Body of pancreas (tissue), 4 donors: Measurements from ENCODE around the gene AXL. TPM values are rescaled to one million over a fixed set of nuclear protein-coding genes. Genes with fewer than 3 reads are reported as not detected.
A peak's percentile ranks its signal among the peaks of the same experiment; 100 is the strongest.

Experiments
- ATAC-seq: fragments of 150-250 bp; one replicate; pipeline ENCODE4 v1.9.1; 2016
- DNase-seq, 4 donors: peaks; one replicate each; pipeline ENCODE4 v3.0.0-alpha.2; 2019
- H3K27ac ChIP-seq, 4 donors: fragments of 200-600 bp; sonication (generic); 1 replicate in 3 of 4; 2 replicates in 1 of 4; pipeline versions ENCODE4 v1.5.1 to v1.6.1; 2016 to 2019; ENCODE audit warnings: mild to moderate bottlenecking in 1 of 4, mixed read lengths in 1 of 4, moderate library complexity in 1 of 4
- H3K27me3 ChIP-seq, 2 donors: fragments of 200-600 bp; sonication (generic); one replicate each; pipeline ENCODE4 v1.6.0; 2016; ENCODE audit warnings: mild to moderate bottlenecking in 1 of 2
- H3K36me3 ChIP-seq, 2 donors: fragments of 200-600 bp; sonication (generic); replicated peaks in 1 of 2; 2 replicates each; pipeline ENCODE4 v1.5.1; 2016; ENCODE audit warnings: low read depth in 2 of 2; ENCODE audit not compliant: insufficient read depth in 1 of 2
- H3K4me1 ChIP-seq: fragments of 200-600 bp; sonication (generic); one replicate; pipeline ENCODE4 v1.6.0; 2016
- H3K4me3 ChIP-seq, 2 donors: fragments of 200-600 bp; sonication (generic); 1 replicate in 1 of 2; 2 replicates in 1 of 2; pipeline ENCODE4 v1.5.1; 2016 to 2019
- H3K9me3 ChIP-seq, 3 donors: fragments of 200-600 bp; sonication (generic); 1 replicate in 2 of 3; 2 replicates in 1 of 3; pipeline ENCODE4 v1.5.1; 2016
- POLR2A ChIP-seq, 3 donors: fragments of 450-650 bp; IDR thresholded peaks; one replicate each; pipeline ENCODE4 v1.6.1; 2016; ENCODE audit warnings: antibody characterized with exemption in 3 of 3, mild to moderate bottlenecking in 2 of 3
- WGBS, 2 donors: methylation state at CpG; one replicate each; pipeline ENCODE4 v1.1.5; 2017; 5-methylcytosine and 5-hydroxymethylcytosine counted together
- intact Hi-C: fragments of 100-400 bp; cut with DNase I; formaldehyde crosslinking; loops from one replicate; pipeline ENCODE4 v1.15.1; 2023
- small RNA-seq: library from RNA; depleted of rRNA; stranded (forward); fragments of <200 nt; gene quantifications from one replicate; pipeline ENCODE3, GENCODE V24; 2016
- total RNA-seq, 2 donors: library from RNA; depleted of rRNA; stranded (reverse); fragments of >200 nt; gene quantifications; one replicate each; pipeline ENCODE4 v1.1.0, GENCODE V29; 2016
- TF ChIP-seq, protein P1 (sequence below), 7 experiments: fragments of 450-650 bp in 4 of 7; fragments of 200-600 bp in 3 of 7; sonication (generic) in 3 of 7; IDR thresholded peaks; one replicate each; pipeline ENCODE4 v1.5.1; 2016 to 2019; ENCODE audit warnings: antibody characterized with exemption in 7 of 7

Gene AXL
- total RNA-seq, 2 donors from 2014 or later, result 14.2 to 15.0 TPM

DNA sequence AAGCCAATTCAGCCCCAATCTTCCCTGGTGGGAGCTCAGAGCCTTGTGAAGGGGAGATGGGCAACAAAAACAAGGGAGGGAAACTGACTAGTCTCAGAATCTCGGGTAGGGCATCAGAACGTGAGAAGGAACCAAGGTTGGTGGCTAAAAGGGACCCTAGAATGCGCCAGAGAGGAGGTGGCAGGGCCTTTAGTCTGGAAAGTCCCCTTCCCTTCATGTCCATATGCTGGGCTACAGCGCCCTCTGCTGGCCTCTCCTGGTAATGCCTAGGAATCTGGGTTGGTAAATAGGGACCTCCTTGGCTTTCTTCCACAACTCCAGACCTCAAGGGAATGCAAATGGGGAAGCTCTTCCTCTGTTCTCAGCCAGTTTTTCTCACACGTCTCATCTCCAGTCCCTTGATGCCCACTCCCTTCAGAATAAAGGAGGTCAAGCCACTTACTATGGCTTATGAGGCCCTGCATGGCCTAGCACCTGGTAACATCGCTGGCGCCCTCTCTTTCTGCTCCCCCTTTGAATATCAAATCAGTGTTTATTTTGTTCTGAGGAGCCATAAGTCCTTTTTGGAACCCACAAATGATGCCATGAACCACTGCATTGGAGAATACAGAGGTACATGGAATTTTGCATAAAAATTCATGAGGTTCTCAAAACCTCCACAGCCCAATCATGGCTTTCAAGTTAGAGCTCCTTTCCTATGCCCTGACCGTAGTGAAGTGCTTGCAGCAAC, 89.6 kb downstream of the AXL start:
- ATAC-seq (peak; percentile 68), DNase-seq (peak; percentile 93 to 98 (median 94))
- Histone ChIP-seq H3K4me1 (peaks cover 30% of the 10 kb centered on the region), H3K9me3 (no peaks in the 10 kb centered on the region), H3K27ac (peak overlapping the region; percentile 88 to 97 (median 94)), H3K4me3 (no peak overlapping the region), H3K36me3 (peaks cover 12 to 25% of the 10 kb centered on the region in 2 donors), H3K27me3 (no peaks in the 10 kb centered on the region)
- 21 to 23% methylated on average over 8 of the region's 8 CpGs for WGBS, 2 donors
- TF ChIP-seq, protein P1, sequence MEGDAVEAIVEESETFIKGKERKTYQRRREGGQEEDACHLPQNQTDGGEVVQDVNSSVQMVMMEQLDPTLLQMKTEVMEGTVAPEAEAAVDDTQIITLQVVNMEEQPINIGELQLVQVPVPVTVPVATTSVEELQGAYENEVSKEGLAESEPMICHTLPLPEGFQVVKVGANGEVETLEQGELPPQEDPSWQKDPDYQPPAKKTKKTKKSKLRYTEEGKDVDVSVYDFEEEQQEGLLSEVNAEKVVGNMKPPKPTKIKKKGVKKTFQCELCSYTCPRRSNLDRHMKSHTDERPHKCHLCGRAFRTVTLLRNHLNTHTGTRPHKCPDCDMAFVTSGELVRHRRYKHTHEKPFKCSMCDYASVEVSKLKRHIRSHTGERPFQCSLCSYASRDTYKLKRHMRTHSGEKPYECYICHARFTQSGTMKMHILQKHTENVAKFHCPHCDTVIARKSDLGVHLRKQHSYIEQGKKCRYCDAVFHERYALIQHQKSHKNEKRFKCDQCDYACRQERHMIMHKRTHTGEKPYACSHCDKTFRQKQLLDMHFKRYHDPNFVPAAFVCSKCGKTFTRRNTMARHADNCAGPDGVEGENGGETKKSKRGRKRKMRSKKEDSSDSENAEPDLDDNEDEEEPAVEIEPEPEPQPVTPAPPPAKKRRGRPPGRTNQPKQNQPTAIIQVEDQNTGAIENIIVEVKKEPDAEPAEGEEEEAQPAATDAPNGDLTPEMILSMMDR (IDR thresholded peaks at IDR 0.05), result peak; percentile 93 to 98 (median 96)
- TF ChIP-seq POLR2A (IDR thresholded peaks at IDR 0.05), result no peak
- intact Hi-C loops, result no loop called here

DNA sequence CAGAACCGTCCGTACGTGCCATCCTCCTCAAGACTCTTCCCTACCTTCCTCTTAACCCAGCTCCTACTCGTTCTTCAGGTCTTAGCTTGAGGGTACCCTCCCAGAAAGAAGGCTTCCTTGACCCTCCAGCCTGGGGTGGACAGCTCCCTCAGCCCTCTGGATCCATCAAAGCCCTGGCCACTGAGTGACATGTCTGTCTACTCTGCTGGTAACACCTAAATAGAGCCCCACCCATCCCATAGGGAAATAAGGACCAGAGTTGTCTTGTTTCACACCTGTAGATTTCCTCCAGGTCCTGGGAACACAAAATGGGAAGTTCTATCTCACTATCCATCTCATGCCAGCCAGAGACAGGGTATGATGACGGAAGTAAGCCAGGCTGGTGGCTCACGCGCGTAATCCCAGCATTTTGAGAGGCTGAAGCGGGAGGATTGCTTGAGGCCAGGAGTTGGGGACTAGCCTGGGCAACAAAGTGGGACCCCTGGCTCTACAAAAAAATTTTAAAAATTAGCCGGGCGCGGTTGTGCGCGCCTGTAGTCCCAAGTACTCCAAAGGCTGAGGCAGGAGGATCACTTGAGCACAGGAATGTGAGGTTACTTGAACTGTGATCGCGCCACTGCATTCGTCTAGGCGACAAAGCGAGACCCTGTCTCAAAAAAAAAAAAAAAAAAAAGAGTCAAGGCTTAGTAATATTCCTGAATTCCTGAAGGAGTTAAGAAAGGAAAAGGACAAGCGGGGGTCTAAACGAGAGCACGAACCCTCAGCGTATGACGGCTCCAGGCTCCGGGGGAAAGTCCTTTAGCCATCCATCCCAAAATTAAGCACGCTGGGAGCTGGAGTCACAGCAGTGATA, 90.4 kb downstream of the AXL start:
- ATAC-seq (peak; percentile 27), DNase-seq (peak in 1 of 4 donors; percentile 41)
- H3K27me3 ChIP-seq, result no peaks in the 10 kb centered on the region
- H3K27ac ChIP-seq, result peak overlapping the region; percentile 88 to 97 (median 94)
- intact Hi-C loops, result no loop called here
- TF ChIP-seq POLR2A (IDR thresholded peaks at IDR 0.05), result no peak
- TF ChIP-seq, protein P1 (IDR thresholded peaks at IDR 0.05), result no peak
- no peaks in the 10 kb centered on the region for H3K9me3 ChIP-seq
- H3K36me3 ChIP-seq, result peaks cover 5 to 20% of the 10 kb centered on the region in 2 donors
- peak overlapping the region; percentile 26 to 72 for H3K4me3 ChIP-seq
- WGBS, 2 donors, result 5% methylated on average over 26 of the region's 26 CpGs
- H3K4me1 ChIP-seq, result peaks cover 30% of the 10 kb centered on the region

DNA sequence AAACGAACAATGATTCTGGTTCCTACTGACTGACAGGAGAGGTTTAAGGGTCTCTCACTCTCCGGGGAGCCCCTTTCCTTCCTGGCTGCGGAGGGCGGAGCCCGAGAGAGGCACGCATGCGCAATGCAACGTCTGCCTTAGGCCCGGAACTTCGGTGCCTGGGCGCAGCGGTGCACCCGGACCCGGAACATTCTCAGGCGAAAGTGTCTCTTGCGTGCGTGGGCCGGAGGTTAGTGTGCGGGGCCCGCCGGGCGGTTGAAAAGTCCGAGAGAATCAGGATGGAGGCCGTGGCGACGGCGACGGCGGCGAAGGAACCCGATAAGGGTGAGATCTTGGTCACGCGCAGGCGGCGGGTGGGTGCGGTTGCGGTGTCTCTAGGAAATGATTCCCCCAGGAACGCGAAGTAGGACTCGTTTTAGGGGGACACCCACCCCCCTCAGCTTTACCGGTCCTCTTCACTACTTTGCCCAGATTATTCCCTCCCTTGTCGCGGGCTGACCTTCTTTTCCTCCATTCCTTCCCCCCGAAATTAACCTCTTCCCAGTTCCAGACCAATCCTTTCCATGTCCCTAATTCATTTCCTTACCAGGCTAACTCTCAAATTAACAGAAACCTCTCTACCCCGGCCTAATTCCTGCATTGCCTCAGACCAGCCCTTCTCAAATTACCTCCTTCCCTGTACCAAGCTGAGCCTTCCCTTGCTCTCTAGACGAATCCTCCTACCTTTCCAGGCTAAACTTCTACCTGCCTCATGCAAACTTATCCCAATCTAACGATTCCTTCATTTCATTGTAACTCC, 91.2 kb downstream of the AXL start, which contains the start of gene CCDC97:
Gene CCDC97 (plus strand): TSS at position 140 of the 799 bp plus-strand sequence. CDS start 139 bp downstream, at position 279.
- Histone ChIP-seq H3K27ac (peak within 1 kb of the TSS; percentile 88 to 97 (median 94)), H3K36me3 (peaks cover 5 to 16% of the 10 kb centered on the region in 2 donors), H3K4me3 (peak within 1 kb of the TSS; percentile 26 to 72), H3K27me3 (no peaks in the 10 kb centered on the region), H3K9me3 (no peaks in the 10 kb centered on the region), H3K4me1 (peaks cover 30% of the 10 kb centered on the region)
- 0 to 1% methylated on average over 18 to 47 of the region's 47 CpGs for WGBS, 2 donors
- intact Hi-C loops, result no loop called here
- ATAC-seq (peak; percentile 83), DNase-seq (peak; percentile 85 to 90 (median 88))
- TF ChIP-seq, protein P1 (IDR thresholded peaks at IDR 0.05), result peak in 2 of 7 experiments; percentile 4 to 10
- TF ChIP-seq POLR2A (IDR thresholded peaks at IDR 0.05), result peak; percentile 21 to 77 (median 74)

DNA sequence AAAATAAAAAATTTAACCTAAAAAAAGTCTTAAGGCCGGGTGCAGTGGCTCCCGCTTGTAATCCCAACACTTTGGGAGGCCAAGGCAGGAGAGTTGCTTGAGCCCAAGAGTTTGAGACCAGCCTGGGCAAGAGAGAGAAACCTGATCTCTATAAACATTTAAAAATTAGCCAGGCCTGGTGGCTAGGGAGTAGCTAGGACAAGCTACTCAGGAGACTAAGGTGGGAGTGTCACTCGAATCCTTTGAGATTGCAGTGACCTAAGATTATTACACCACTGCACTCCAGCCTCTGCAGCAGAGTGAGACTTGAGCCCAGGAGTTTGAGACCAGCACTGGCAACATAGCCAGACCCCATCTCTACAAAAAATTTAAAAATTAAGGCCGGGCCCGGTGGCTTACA, 92.0 kb downstream of the AXL start:
- DNase-seq, result no peak
- Histone ChIP-seq H3K27ac (peak overlapping the region in 1 of 4 donors; percentile 94), H3K9me3 (no peaks in the 10 kb centered on the region), H3K4me1 (peaks cover 30% of the 10 kb centered on the region), H3K27me3 (no peaks in the 10 kb centered on the region), H3K4me3 (peak overlapping the region in 1 of 2 donors; percentile 72), H3K36me3 (peaks cover 5 to 8% of the 10 kb centered on the region in 2 donors)
- no peak for ATAC-seq
- 42 to 49% methylated on average over 5 of the region's 5 CpGs for WGBS, 2 donors
- intact Hi-C loops, result no loop called here
- TF ChIP-seq, protein P1 (IDR thresholded peaks at IDR 0.05), result no peak
- no peak for TF ChIP-seq POLR2A (IDR thresholded peaks at IDR 0.05)

Small RNA genes lying within 50 kb of the gene (small RNA-seq; reads per million reads assigned to genes)
- not detected for gene RN7SL34P

Other genes starting within 250 kb of the AXL start
- gene CYP2B6, start 227.9 kb upstream of the AXL start, total RNA-seq, result not detected
- gene CYP2A13, start 130.8 kb upstream of the AXL start, total RNA-seq, result not detected
- not detected for gene CYP2F1, start 104.8 kb upstream of the AXL start, total RNA-seq
- gene CYP2S1, start 26.0 kb upstream of the AXL start, total RNA-seq, result 1 to 10 TPM in 1 of 2 donors, not detected in 1; 6.7 TPM
- gene HNRNPUL1, start 45.1 kb downstream of the AXL start, total RNA-seq, result 10 to 100 TPM; 76.0 to 87.3 TPM
- gene CCDC97, start 90.9 kb downstream of the AXL start, total RNA-seq, result 10 to 100 TPM; 10.6 to 11.2 TPM
- 10 to 100 TPM in 1 of 2 donors, 1 to 10 TPM in 1; 7.8 to 17.1 TPM for gene TGFB1, start 134.7 kb downstream of the AXL start, total RNA-seq
- 1 to 10 TPM in 1 of 2 donors, under 1 TPM in 1; 0.52 to 5.3 TPM for gene B9D2, start 144.9 kb downstream of the AXL start, total RNA-seq
- gene TMEM91, start 157.3 kb downstream of the AXL start, total RNA-seq, result 10 to 100 TPM in 1 of 2 donors, 1 to 10 TPM in 1; 7.5 to 15.5 TPM
- 10 to 100 TPM in 1 of 2 donors, 1 to 10 TPM in 1; 4.3 to 22.8 TPM for gene EXOSC5, start 178.1 kb downstream of the AXL start, total RNA-seq
- gene BCKDHA, start 178.6 kb downstream of the AXL start, total RNA-seq, result 10 to 100 TPM; 15.2 to 17.9 TPM
- gene B3GNT8, start 208.2 kb downstream of the AXL start, total RNA-seq, result 1 to 10 TPM; 3.6 to 9.1 TPM
- 10 to 100 TPM; 13.5 to 45.5 TPM for gene DMAC2, start 220.7 kb downstream of the AXL start, total RNA-seq
- gene ERICH4, start 223.9 kb downstream of the AXL start, total RNA-seq, result not detected